Lung (tissue), 12 donors: ENCODE results near the gene ADAMTS7. TPM values are rescaled to one million over a fixed set of nuclear protein-coding genes. Genes with fewer than 3 reads are reported as not detected.
"Not testable (repeated sequence)": the region's sequence is repeated elsewhere in the genome, so short reads cannot be mapped to it uniquely, and the experiment has no call there.

Experiments used
- ATAC-seq: fragments of 200-7000 bp; cut with Tn5 transposase; one replicate; pipeline ENCODE4 v1.9.1; 2020; ENCODE audit warnings: moderate number of reproducible peaks; ENCODE audit not compliant: insufficient read depth, low FRiP score
- DNase-seq, 3 donors: peaks; one replicate each; pipeline ENCODE4 v3.0.0-alpha.2; 2013 to 2017
- H3K27ac ChIP-seq, 2 donors: one replicate each; pipeline ENCODE4 v1.5.1; 2013; ENCODE audit warnings: mild to moderate bottlenecking in 2 of 2, moderate library complexity in 2 of 2, control low read depth in 1 of 2, inconsistent platforms in 1 of 2, low read depth in 1 of 2, low read length in 1 of 2
- H3K27me3 ChIP-seq, 3 donors: one replicate each; pipeline ENCODE4 v1.5.1; 2013; ENCODE audit warnings: low read length in 2 of 3; ENCODE audit not compliant: control insufficient read depth in 3 of 3, insufficient read depth in 3 of 3
- H3K36me3 ChIP-seq, 4 donors: one replicate each; pipeline ENCODE4 v1.5.1; 2013; ENCODE audit warnings: low read length in 4 of 4, mild to moderate bottlenecking in 1 of 4, moderate library complexity in 1 of 4; ENCODE audit not compliant: control insufficient read depth in 4 of 4, insufficient read depth in 4 of 4
- H3K4me1 ChIP-seq, 5 donors: one replicate each; pipeline ENCODE4 v1.5.1; 2013; ENCODE audit warnings: low read length in 5 of 5, mild to moderate bottlenecking in 2 of 5, moderate library complexity in 1 of 5; ENCODE audit not compliant: control insufficient read depth in 5 of 5, insufficient read depth in 5 of 5
- H3K4me3 ChIP-seq: one replicate; pipeline ENCODE4 v1.5.1; 2013; ENCODE audit warnings: mild to moderate bottlenecking, control low read depth, moderate library complexity
- H3K9ac ChIP-seq, 2 donors: one replicate each; pipeline ENCODE4 v1.5.1; 2013; ENCODE audit warnings: low read length in 2 of 2, control low read depth in 1 of 2; ENCODE audit not compliant: insufficient read depth in 1 of 2
- H3K9me3 ChIP-seq, 4 donors: one replicate each; pipeline ENCODE4 v1.5.1; 2013; ENCODE audit warnings: low read length in 3 of 4, mild to moderate bottlenecking in 1 of 4, moderate library complexity in 1 of 4; ENCODE audit not compliant: control insufficient read depth in 4 of 4, insufficient read depth in 3 of 4
- WGBS, 2 donors: extraction: QIAGEN DNeasy Blood & Tissue Kit; methylation state at CpG; one replicate each; pipeline ENCODE4 v1.1.7; 2013; 5-methylcytosine and 5-hydroxymethylcytosine counted together
- polyA plus RNA-seq, 2 donors: library from polyadenylated mRNA; stranded (reverse); fragments of 200-250 nt; gene quantifications; one replicate each; pipeline ENCODE4 v1.2.1, GENCODE V29; 2013
- total RNA-seq, 2 donors: library from RNA; depleted of rRNA in 1 of 2; stranded (reverse); fragments of >200 nt in 1 of 2; gene quantifications; one replicate each; pipeline ENCODE4 v1.2.1, GENCODE V29; 2014 to 2021
- TF ChIP-seq, protein P1 (sequence below): IDR thresholded peaks from 2 replicates; pipeline ENCODE4 v1.5.1; 2012; ENCODE audit warnings: mild to moderate bottlenecking; ENCODE audit errors: control extremely low read depth, extremely low read depth
- donor health status: control.
- donor health status: control.
- donor health status: Bipolar disorder and iron deficiency.
- donor health status: healthy.
- donor health status: DM: yes; HTN: yes; CAD: no.

Gene ADAMTS7
- total and polyA plus RNA-seq, 4 donors: 3.3 to 13.1 (median 5.2) TPM

- Histone ChIP-seq H3K4me1 (no peaks in the 10 kb centered on the region), H3K27ac (no peak overlapping the region), H3K9ac (no peak overlapping the region), H3K4me3 (no peak overlapping the region), H3K9me3 (no peaks in the 10 kb centered on the region), H3K27me3 (no peaks in the 10 kb centered on the region), H3K36me3 (no peaks in the 10 kb centered on the region)
- WGBS, 2 donors: 50 to 55% methylated on average over 23 of the region's 23 CpGs
- ATAC-seq (no peak), DNase-seq (no peak)
- TF ChIP-seq, protein P1, sequence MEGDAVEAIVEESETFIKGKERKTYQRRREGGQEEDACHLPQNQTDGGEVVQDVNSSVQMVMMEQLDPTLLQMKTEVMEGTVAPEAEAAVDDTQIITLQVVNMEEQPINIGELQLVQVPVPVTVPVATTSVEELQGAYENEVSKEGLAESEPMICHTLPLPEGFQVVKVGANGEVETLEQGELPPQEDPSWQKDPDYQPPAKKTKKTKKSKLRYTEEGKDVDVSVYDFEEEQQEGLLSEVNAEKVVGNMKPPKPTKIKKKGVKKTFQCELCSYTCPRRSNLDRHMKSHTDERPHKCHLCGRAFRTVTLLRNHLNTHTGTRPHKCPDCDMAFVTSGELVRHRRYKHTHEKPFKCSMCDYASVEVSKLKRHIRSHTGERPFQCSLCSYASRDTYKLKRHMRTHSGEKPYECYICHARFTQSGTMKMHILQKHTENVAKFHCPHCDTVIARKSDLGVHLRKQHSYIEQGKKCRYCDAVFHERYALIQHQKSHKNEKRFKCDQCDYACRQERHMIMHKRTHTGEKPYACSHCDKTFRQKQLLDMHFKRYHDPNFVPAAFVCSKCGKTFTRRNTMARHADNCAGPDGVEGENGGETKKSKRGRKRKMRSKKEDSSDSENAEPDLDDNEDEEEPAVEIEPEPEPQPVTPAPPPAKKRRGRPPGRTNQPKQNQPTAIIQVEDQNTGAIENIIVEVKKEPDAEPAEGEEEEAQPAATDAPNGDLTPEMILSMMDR: no peak
These were observed 71.0 kb downstream of the ADAMTS7 start for GRCh38 chr15:78739996-78740903.

DNA sequence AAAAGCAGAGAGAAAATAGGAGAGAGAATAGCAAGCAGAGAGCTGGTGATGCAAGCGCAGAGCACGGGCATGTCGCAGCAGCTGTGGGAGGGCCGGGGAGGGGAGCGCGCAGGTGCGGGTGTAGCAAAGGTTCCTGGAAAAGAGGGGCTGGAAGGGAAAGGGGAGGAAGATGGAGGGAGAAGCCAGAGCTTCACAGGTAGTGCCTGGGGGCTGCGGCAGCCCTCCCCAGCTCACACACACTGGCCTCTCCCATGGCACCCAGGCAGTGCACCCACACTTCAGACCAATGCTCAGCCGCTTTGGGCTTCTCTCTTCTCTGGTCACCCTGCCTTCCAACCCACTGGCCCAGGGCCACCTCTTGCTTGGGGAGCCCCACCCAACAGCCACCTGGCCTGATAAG is 72.1 kb downstream of the ADAMTS7 start:
- Histone ChIP-seq H3K4me3 (no peak overlapping the region), H3K9ac (no peak overlapping the region), H3K4me1 (no peaks in the 10 kb centered on the region), H3K9me3 (no peaks in the 10 kb centered on the region), H3K36me3 (no peaks in the 10 kb centered on the region), H3K27ac (no peak overlapping the region), H3K27me3 (no peaks in the 10 kb centered on the region)
- TF ChIP-seq, protein P1: no peak
- ATAC-seq (no peak), DNase-seq (no peak)
- WGBS, 2 donors: 96 to 97% methylated on average over 4 to 9 of the region's 9 CpGs

GRCh38 chr15:78737931-78738558 is 73.2 kb downstream of the ADAMTS7 start:
- ATAC-seq, H3K36me3 ChIP-seq, H3K9ac ChIP-seq, H3K9me3 ChIP-seq, H3K4me3 ChIP-seq, H3K4me1 ChIP-seq, H3K27ac ChIP-seq, H3K27me3 ChIP-seq: not testable (repeated sequence)
- DNase-seq: peak in 2 of 3 donors; percentile 44 to 48
- 57 to 64% methylated on average over 11 of the region's 11 CpGs for WGBS, 2 donors
- TF ChIP-seq, protein P1: peak; percentile 25
